Endothelial cell of umbilical vein (primary cell): Measurements from ENCODE around the gene PRKCQ. TPM values are rescaled to one million over a fixed set of nuclear protein-coding genes. Genes with fewer than 3 reads are reported as not detected.

Experiments
- BruUV-seq: library from RNA; stranded (reverse); fragments of 400-500 nt; replicated peaks from 2 replicates; lab custom pipeline; 2021; lab: Mats Ljungman, UMichigan
- CTCF ChIA-PET: fragments of 300-600, 350-600 bp; sonication (Branson Sonifier 250); formaldehyde crosslinking; loops from one replicate; lab custom pipeline; 2021; ENCODE audit warnings: antibody characterized with exemption, inconsistent platforms; lab: Charles Lee
- POLR2A ChIA-PET: fragments of 300-600, 350-600 bp; sonication (Branson Sonifier 250); formaldehyde crosslinking; loops from one replicate; lab custom pipeline; 2021; ENCODE audit warnings: antibody characterized with exemption, inconsistent platforms; lab: Charles Lee
- DNase-seq: peaks from one replicate; pipeline ENCODE4 v3.0.0-alpha.2; 2011; ENCODE audit warnings: low read depth, low spot score
- FAIRE-seq: peaks from 2 replicates; lab custom pipeline; 2011; peaks lifted over from hg19 to GRCh38; lab: Jason Lieb, UNC
- H2AFZ ChIP-seq: 2 replicates; pipeline ENCODE4 v1.6.0; 2012; ENCODE audit warnings: low read depth, low read length, control low read depth, inconsistent platforms
- H3K27ac ChIP-seq: 2 replicates; pipeline ENCODE4 v1.5.1; 2011; ENCODE audit warnings: low read depth, mild to moderate bottlenecking, control low read depth, low read length, moderate library complexity; ENCODE audit not compliant: insufficient read depth
- H3K27me3 ChIP-seq, 2 experiments: 2 replicates each; pipeline versions ENCODE4 v1.6.0 to v1.6.1; 2011; ENCODE audit warnings: low read length in 2 of 2, mixed read lengths in 1 of 2; ENCODE audit not compliant: control insufficient read depth in 2 of 2, insufficient read depth in 2 of 2
- H3K36me3 ChIP-seq, 2 experiments: 2 replicates in 1 of 2; 3 replicates in 1 of 2; pipeline ENCODE4 v1.5.1; 2011; ENCODE audit warnings: low read length in 2 of 2, mild to moderate bottlenecking in 1 of 2, moderate library complexity in 1 of 2; ENCODE audit not compliant: control insufficient read depth in 2 of 2, insufficient read depth in 2 of 2; ENCODE audit errors: extremely low read depth in 1 of 2
- H3K4me1 ChIP-seq: 3 replicates; pipeline ENCODE4 v1.5.1; 2011; ENCODE audit warnings: mild to moderate bottlenecking, low read length; ENCODE audit not compliant: control insufficient read depth, insufficient read depth; ENCODE audit errors: extremely low read depth
- H3K4me2 ChIP-seq: 2 replicates; pipeline ENCODE4 v1.6.1; 2011; ENCODE audit warnings: low read length, control low read depth, mixed read lengths; ENCODE audit not compliant: insufficient read depth
- H3K4me3 ChIP-seq, 3 experiments: fragments of 200-600 bp in 1 of 3; sonication (generic), shearing (Covaris generic) in 1 of 3; replicated peaks in 1 of 3; 2 replicates each; pipeline ENCODE4 v1.5.1; 2011 to 2016; ENCODE audit warnings: control low read depth in 3 of 3, low read length in 3 of 3, mild to moderate bottlenecking in 2 of 3, inconsistent platforms in 1 of 3, low read depth in 1 of 3, moderate library complexity in 1 of 3; ENCODE audit not compliant: insufficient read depth in 1 of 3
- H3K79me2 ChIP-seq: 2 replicates; pipeline ENCODE4 v1.6.0; 2012; ENCODE audit warnings: low read length, inconsistent platforms; ENCODE audit not compliant: control insufficient read depth, insufficient read depth
- H3K9ac ChIP-seq: replicated peaks from 2 replicates; pipeline ENCODE3; 2011; ENCODE audit warnings: low read length, control low read depth; ENCODE audit not compliant: insufficient read depth; ENCODE audit errors: extremely low read depth
- H3K9me1 ChIP-seq: replicated peaks from 3 replicates; pipeline ENCODE4 v1.6.0; 2011; ENCODE audit warnings: mild to moderate bottlenecking, low read length; ENCODE audit not compliant: control insufficient read depth, insufficient read depth; ENCODE audit errors: extremely low read depth
- H3K9me3 ChIP-seq: replicated peaks from 2 replicates; pipeline ENCODE4 v1.5.1; 2012; ENCODE audit warnings: low read length, inconsistent platforms; ENCODE audit not compliant: control insufficient read depth, insufficient read depth
- H4K20me1 ChIP-seq: replicated peaks from 2 replicates; pipeline ENCODE3; 2011; ENCODE audit warnings: mild to moderate bottlenecking, low read length; ENCODE audit not compliant: control insufficient read depth, insufficient read depth; ENCODE audit errors: extremely low read depth
- EZH2 ChIP-seq: IDR thresholded peaks from 2 replicates; pipeline ENCODE4 v1.6.1; 2012; ENCODE audit warnings: borderline replicate concordance, low read depth, mild to moderate bottlenecking, moderate library complexity, low read length, inconsistent platforms; ENCODE audit not compliant: severe bottlenecking
- FOS ChIP-seq: IDR thresholded peaks from 2 replicates; pipeline ENCODE4 v1.6.1; 2011; ENCODE audit warnings: mild to moderate bottlenecking, low read length, moderate library complexity, borderline replicate concordance; ENCODE audit not compliant: insufficient read depth
- GATA2 ChIP-seq: IDR thresholded peaks from 2 replicates; pipeline ENCODE4 v1.7.0; 2011; ENCODE audit warnings: low read depth, mild to moderate bottlenecking, moderate library complexity, mixed read lengths, low read length; ENCODE audit not compliant: insufficient read length, insufficient read depth
- JUN ChIP-seq: IDR thresholded peaks from 2 replicates; pipeline ENCODE4 v1.6.1; 2011; ENCODE audit warnings: borderline replicate concordance, low read depth; ENCODE audit not compliant: insufficient read length, insufficient read depth
- MYC ChIP-seq: IDR thresholded peaks from one replicate; pipeline ENCODE4 v1.6.1; 2011; ENCODE audit warnings: mild to moderate bottlenecking, low read depth, low read length
- POLR2A ChIP-seq: IDR thresholded peaks from 2 replicates; pipeline ENCODE4 v1.6.1; 2012; ENCODE audit warnings: low read depth, mild to moderate bottlenecking, control low read depth, low read length
- POLR2AphosphoS5 ChIP-seq: IDR thresholded peaks from 2 replicates; pipeline ENCODE4 v1.6.1; 2012; ENCODE audit warnings: low read depth, mild to moderate bottlenecking, control low read depth, low read length, moderate library complexity; ENCODE audit not compliant: insufficient read depth
- dilution Hi-C: fragments of 300-500 bp; cut with MboI; formaldehyde crosslinking; loops from one replicate; pipeline ENCODE4 v1.15.0; 2019; ENCODE audit warnings: low sequenced_read_pairs; ENCODE audit not compliant: extremely low pct_ligation_motif_present
- intact Hi-C: fragments of 100-400 bp; cut with micrococcal nuclease; formaldehyde crosslinking; loops from one replicate; pipeline ENCODE4 v1.10.0; 2022
- polyA plus RNA-seq, 4 experiments: library from polyadenylated mRNA; depleted of rRNA in 3 of 4; stranded (reverse) in 3 of 4; unstranded in 1 of 4; fragments of >200 nt; gene quantifications; 2 replicates each; pipeline versions ENCODE4 v1.2.1 to v1.2.3, GENCODE V29; 2011 to 2012; ENCODE audit warnings: missing spikeins in 1 of 4
- total RNA-seq: library from RNA; stranded (reverse); gene quantifications from 2 replicates; pipeline ENCODE4 v1.2.3, GENCODE V29; 2021
- TF ChIP-seq, protein P1 (sequence below): IDR thresholded peaks from 2 replicates; pipeline ENCODE4 v1.6.1; 2011; ENCODE audit not compliant: insufficient read depth, insufficient read length
- TF ChIP-seq, protein P2 (sequence below), 2 donors: IDR thresholded peaks; 1 replicate in 1 of 2; 2 replicates in 1 of 2; pipeline ENCODE4 v1.5.1; 2011; ENCODE audit warnings: low read length in 2 of 2, mild to moderate bottlenecking in 2 of 2, moderate library complexity in 2 of 2, control low read depth in 1 of 2, inconsistent platforms in 1 of 2, low read depth in 1 of 2; ENCODE audit not compliant: insufficient read depth in 1 of 2; ENCODE audit errors: extremely low read depth in 1 of 2

Gene PRKCQ
- total and polyA plus RNA-seq, 2 donors (not counting 3 experiments of a cell fraction or from before 2014, with no cell fraction given) = 0.32 to 0.55 TPM

DNA sequence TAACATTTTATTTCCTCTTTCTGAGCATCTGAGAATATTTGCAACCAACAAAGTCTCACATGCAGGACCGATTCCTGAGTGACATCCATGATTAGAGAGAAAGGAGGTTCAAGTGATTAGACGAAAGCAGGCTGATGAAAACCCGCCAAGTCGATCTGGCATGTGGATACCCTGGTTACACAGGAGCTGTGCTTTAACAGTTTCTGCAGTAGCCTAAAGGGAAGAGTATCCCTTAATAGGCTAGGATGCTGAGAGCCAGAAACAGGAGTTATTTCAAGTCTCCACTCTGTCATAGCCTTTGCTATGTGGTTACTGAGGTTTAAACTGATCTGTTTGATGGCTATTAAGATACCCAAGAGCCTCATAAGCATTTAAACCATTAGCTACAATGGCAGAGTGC, 82.5 kb downstream of the PRKCQ start:
- no peaks in the 10 kb centered on the region for H3K79me2 ChIP-seq
- no peaks in the 10 kb centered on the region for H4K20me1 ChIP-seq
- no peak overlapping the region for H3K27ac ChIP-seq
- DNase-seq = no peak
- H3K4me3 ChIP-seq = no peak overlapping the region
- H3K4me2 ChIP-seq = no peak overlapping the region
- H3K27me3 ChIP-seq = no peaks in the 10 kb centered on the region
- dilution Hi-C loops = no loop called here
- no TSS peak for BruUV-seq
- H2AFZ ChIP-seq = no peak overlapping the region
- intact Hi-C loops = no loop called here
- ChIA-PET POLR2A (no interaction called here), CTCF (no interaction called here)
- no peaks in the 10 kb centered on the region for H3K36me3 ChIP-seq
- H3K9me1 ChIP-seq = no peaks in the 10 kb centered on the region
- H3K4me1 ChIP-seq = peaks cover 4% of the 10 kb centered on the region
- no peak for FAIRE-seq
- H3K9ac ChIP-seq = no peak overlapping the region
- TF ChIP-seq EZH2 = no peak
- TF ChIP-seq, protein P1, sequence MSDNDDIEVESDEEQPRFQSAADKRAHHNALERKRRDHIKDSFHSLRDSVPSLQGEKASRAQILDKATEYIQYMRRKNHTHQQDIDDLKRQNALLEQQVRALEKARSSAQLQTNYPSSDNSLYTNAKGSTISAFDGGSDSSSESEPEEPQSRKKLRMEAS = no peak
- no peak for TF ChIP-seq POLR2A
- no peak for TF ChIP-seq GATA2
- no peak for TF ChIP-seq FOS
- TF ChIP-seq JUN = no peak
- TF ChIP-seq POLR2AphosphoS5 = no peak
- TF ChIP-seq, protein P2, sequence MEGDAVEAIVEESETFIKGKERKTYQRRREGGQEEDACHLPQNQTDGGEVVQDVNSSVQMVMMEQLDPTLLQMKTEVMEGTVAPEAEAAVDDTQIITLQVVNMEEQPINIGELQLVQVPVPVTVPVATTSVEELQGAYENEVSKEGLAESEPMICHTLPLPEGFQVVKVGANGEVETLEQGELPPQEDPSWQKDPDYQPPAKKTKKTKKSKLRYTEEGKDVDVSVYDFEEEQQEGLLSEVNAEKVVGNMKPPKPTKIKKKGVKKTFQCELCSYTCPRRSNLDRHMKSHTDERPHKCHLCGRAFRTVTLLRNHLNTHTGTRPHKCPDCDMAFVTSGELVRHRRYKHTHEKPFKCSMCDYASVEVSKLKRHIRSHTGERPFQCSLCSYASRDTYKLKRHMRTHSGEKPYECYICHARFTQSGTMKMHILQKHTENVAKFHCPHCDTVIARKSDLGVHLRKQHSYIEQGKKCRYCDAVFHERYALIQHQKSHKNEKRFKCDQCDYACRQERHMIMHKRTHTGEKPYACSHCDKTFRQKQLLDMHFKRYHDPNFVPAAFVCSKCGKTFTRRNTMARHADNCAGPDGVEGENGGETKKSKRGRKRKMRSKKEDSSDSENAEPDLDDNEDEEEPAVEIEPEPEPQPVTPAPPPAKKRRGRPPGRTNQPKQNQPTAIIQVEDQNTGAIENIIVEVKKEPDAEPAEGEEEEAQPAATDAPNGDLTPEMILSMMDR (IDR thresholded peaks at IDR 0.05; ENCODE audit: extremely low read depth in 1 of 2, insufficient read depth in 1 of 2, low read depth in 1 of 2, low read length in 2 of 2) = no peak
- no peak for TF ChIP-seq MYC
- no peaks in the 10 kb centered on the region for H3K9me3 ChIP-seq
